Thoracic aorta (tissue), 2 donors: ENCODE results near the gene SELENON. TPM values are rescaled to one million over a fixed set of nuclear protein-coding genes. Genes with fewer than 3 reads are reported as not detected.
A peak's percentile ranks its signal among the peaks of the same experiment; 100 is the strongest.

Experiments used
- ATAC-seq: fragments of 150-250 bp; one replicate; pipeline ENCODE4 v1.8.0; 2017; ENCODE audit warnings: low read depth; ENCODE audit not compliant: insufficient number of reproducible peaks, low FRiP score
- DNase-seq: peaks from one replicate; pipeline ENCODE4 v3.0.0-alpha.2; 2020; ENCODE audit warnings: low spot score
- H3K27ac ChIP-seq, 2 donors: fragments of 200-600 bp; sonication (generic); 1 replicate in 1 of 2; 2 replicates in 1 of 2; pipeline ENCODE4 v1.5.1; 2016; ENCODE audit warnings: mild to moderate bottlenecking in 2 of 2, moderate library complexity in 2 of 2
- H3K27me3 ChIP-seq: fragments of 200-600 bp; sonication (generic); replicated peaks from 2 replicates; pipeline ENCODE4 v1.6.0; 2016; ENCODE audit warnings: mild to moderate bottlenecking; ENCODE audit not compliant: insufficient read depth
- H3K36me3 ChIP-seq: fragments of 200-600 bp; sonication (generic); one replicate; pipeline ENCODE4 v1.5.1; 2016
- H3K4me1 ChIP-seq, 2 donors: fragments of 200-600 bp; sonication (generic); 1 replicate in 1 of 2; 2 replicates in 1 of 2; pipeline versions ENCODE4 v1.5.1 to v1.6.0; 2016; ENCODE audit warnings: low read depth in 2 of 2, mild to moderate bottlenecking in 1 of 2; ENCODE audit not compliant: control insufficient read depth in 1 of 2
- H3K4me3 ChIP-seq: fragments of 200-600 bp; sonication (generic); 2 replicates; pipeline ENCODE4 v1.5.1; 2016; ENCODE audit warnings: mild to moderate bottlenecking
- H3K9me3 ChIP-seq: fragments of 200-600 bp; sonication (generic); 2 replicates; pipeline ENCODE4 v1.5.1; 2016
- CTCF ChIP-seq: fragments of 200-600 bp; sonication (generic); IDR thresholded peaks from one replicate; pipeline ENCODE4 v1.5.1; 2019; ENCODE audit warnings: antibody characterized with exemption
- total RNA-seq, 2 donors: library from RNA; depleted of rRNA; stranded (reverse); fragments of >200 nt; gene quantifications; one replicate each; pipeline versions ENCODE4 v1.1.0 to v1.2.3, GENCODE V29; 2016

SELENON gene
- total RNA-seq, 2 donors from 2014 or later, result 44.1 to 48.6 TPM

GRCh38 chr1:25795946-25796810 is 3.8 kb upstream of the SELENON start:
- no peak for ATAC-seq
- Histone ChIP-seq H3K36me3 (no peaks in the 10 kb centered on the region), H3K4me1 (peaks cover 10 to 25% of the 10 kb centered on the region in 2 donors), H3K9me3 (no peaks in the 10 kb centered on the region), H3K27ac (peak overlapping the region; percentile 51 to 56), H3K4me3 (peak overlapping the region; percentile 44), H3K27me3 (no peaks in the 10 kb centered on the region)
- no peak for DNase-seq
- no peak for TF ChIP-seq CTCF

- Histone ChIP-seq H3K27ac (peak overlapping the region; percentile 51 to 56), H3K4me1 (peaks cover 16 to 33% of the 10 kb centered on the region in 2 donors), H3K27me3 (no peaks in the 10 kb centered on the region), H3K9me3 (no peaks in the 10 kb centered on the region), H3K36me3 (no peaks in the 10 kb centered on the region), H3K4me3 (peak overlapping the region; percentile 44)
- TF ChIP-seq CTCF, result peak; percentile 77
- DNase-seq (no peak), ATAC-seq (no peak)
These were observed 3.1 kb upstream of the SELENON start for GRCh38 chr1:25796811-25797458.

GRCh38 chr1:25797939-25798338 is 2.1 kb upstream of the SELENON start:
- no peak for DNase-seq
- no peaks in the 10 kb centered on the region for H3K27me3 ChIP-seq
- no peaks in the 10 kb centered on the region for H3K36me3 ChIP-seq
- no peak overlapping the region for H3K4me3 ChIP-seq
- H3K27ac ChIP-seq, result no peak overlapping the region
- no peak for ATAC-seq
- H3K4me1 ChIP-seq, result peaks cover 16 to 42% of the 10 kb centered on the region in 2 donors
- no peak for TF ChIP-seq CTCF
- no peaks in the 10 kb centered on the region for H3K9me3 ChIP-seq

- ATAC-seq (no peak), DNase-seq (no peak)
- TF ChIP-seq CTCF, result no peak
- H3K4me1 ChIP-seq, result peaks cover 18 to 47% of the 10 kb centered on the region in 2 donors
- H3K27ac ChIP-seq, result peak overlapping the region; percentile 88 to 90
- H3K27me3 ChIP-seq, result no peaks in the 10 kb centered on the region
- H3K4me3 ChIP-seq, result no peak overlapping the region
- H3K36me3 ChIP-seq, result no peaks in the 10 kb centered on the region
- H3K9me3 ChIP-seq, result no peaks in the 10 kb centered on the region
These were observed 1.2 kb upstream of the SELENON start for GRCh38 chr1:25798666-25799351.
